GM19455 (cell line): ENCODE results near the gene C2orf49.
A peak's percentile ranks its signal among the peaks of the same experiment; 100 is the strongest.

ENCODE experiments used
- ATAC-seq: cut with Tn5 transposase; IDR thresholded peaks from one replicate; pipeline ENCODE4 v1.9.1; 2021; ENCODE audit not compliant: unreplicated experiment

Gene C2orf49

GRCh38 chr2:105361102-105361889 lies 24.0 kb downstream of the C2orf49 start:
- no peak for ATAC-seq

GRCh38 chr2:105362862-105363591 lies 25.7 kb downstream of the C2orf49 start:
- no peak for ATAC-seq

- no peak for ATAC-seq
Measured at GRCh38 chr2:105364436-105365139, 27.2 kb downstream of the C2orf49 start.

GRCh38 chr2:105365206-105365605 lies 27.9 kb downstream of the C2orf49 start:
- ATAC-seq, result no peak

GRCh38 chr2:105368759-105369408 lies 31.5 kb downstream of the C2orf49 start:
- no peak for ATAC-seq

GRCh38 chr2:105369777-105370690 lies 32.7 kb downstream of the C2orf49 start:
- ATAC-seq, result peak; percentile 87

GRCh38 chr2:105371156-105371555 lies 33.8 kb downstream of the C2orf49 start:
- no peak for ATAC-seq

GRCh38 chr2:105371810-105372209 lies 34.5 kb downstream of the C2orf49 start:
- ATAC-seq, result no peak

GRCh38 chr2:105373344-105373781 lies 36.0 kb downstream of the C2orf49 start:
- no peak for ATAC-seq

GRCh38 chr2:105373895-105374401 lies 36.6 kb downstream of the C2orf49 start:
- ATAC-seq, result peak; percentile 71

- no peak for ATAC-seq
Measured at GRCh38 chr2:105375001-105375561, 37.7 kb downstream of the C2orf49 start.

- no peak for ATAC-seq
Measured at GRCh38 chr2:105376010-105376409, 38.7 kb downstream of the C2orf49 start.

GRCh38 chr2:105376789-105377240 lies 39.5 kb downstream of the C2orf49 start:
- ATAC-seq, result no peak

- ATAC-seq, result no peak
Measured at GRCh38 chr2:105377871-105378270, 40.5 kb downstream of the C2orf49 start.

- no peak for ATAC-seq
Measured at GRCh38 chr2:105378276-105378840, 41.0 kb downstream of the C2orf49 start.

- no peak for ATAC-seq
Measured at GRCh38 chr2:105378921-105379383, 41.6 kb downstream of the C2orf49 start.

- no peak for ATAC-seq
Measured at GRCh38 chr2:105379741-105380186, 42.4 kb downstream of the C2orf49 start.

GRCh38 chr2:105380432-105381100 lies 43.2 kb downstream of the C2orf49 start:
- ATAC-seq, result no peak
